SH-SY5Y (cell line): ENCODE measurements around the gene XRCC2.

ENCODE experiments used
- GATA2 ChIP-seq: IDR thresholded peaks from 2 replicates; pipeline ENCODE4 v1.6.1; 2011; ENCODE audit warnings: mild to moderate bottlenecking, low read depth, low read length
- GATA3 ChIP-seq: IDR thresholded peaks from 2 replicates; pipeline ENCODE4 v1.6.1; 2011; ENCODE audit warnings: low read depth, mild to moderate bottlenecking, low read length, moderate library complexity

- TF ChIP-seq GATA2 (no peak), GATA3 (no peak)
Measured at GRCh38 chr7:152643979-152644559, 31.9 kb downstream of the XRCC2 start.
